NCI-H2107 (cell line): Measurements from ENCODE around the gene BHLHA15.
"Not testable (repeated sequence)": the region's sequence is repeated elsewhere in the genome, so short reads cannot be mapped to it uniquely, and the experiment has no call there.

Experiments
- DNase-seq: peaks from one replicate; lab custom pipeline; 2025; lab: John Stamatoyannopoulos, UW

The BHLHA15 gene

DNA sequence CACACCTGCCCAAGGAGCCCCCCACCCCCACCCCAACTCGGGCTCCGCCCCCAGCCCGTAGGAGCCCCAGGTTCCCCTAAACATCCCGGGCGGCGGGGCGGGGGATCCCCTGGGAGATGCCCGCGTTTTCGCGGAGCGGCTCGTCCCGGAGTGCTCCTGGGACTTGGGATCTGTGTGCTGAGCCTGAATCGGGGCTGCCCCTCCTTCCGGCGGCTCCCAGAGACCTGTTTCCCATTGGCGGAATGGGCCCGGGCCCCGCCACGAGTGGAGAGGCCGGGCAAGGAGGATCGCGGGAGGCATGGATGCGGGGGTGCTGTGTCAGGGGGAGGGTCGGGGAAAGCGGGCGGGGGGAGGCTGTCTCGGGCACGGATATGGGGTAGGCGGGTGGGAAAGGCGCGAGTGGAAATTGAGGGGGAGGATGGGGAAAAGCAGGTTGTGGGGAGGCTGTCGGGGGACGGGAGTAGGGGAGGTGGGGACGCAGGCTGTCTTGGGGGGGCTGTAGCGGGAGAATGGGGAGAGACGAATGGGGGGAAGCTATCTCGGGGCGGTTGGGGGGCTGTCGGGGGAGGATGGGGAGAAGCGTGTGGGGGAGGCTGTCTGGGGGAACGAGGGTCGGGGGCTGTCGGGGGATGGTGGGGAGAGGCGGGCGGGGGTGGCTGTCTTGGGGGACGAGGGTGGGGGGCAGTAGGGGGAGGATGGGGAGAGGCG is 572 bp upstream of the BHLHA15 start:
- DNase-seq: no peak

DNA sequence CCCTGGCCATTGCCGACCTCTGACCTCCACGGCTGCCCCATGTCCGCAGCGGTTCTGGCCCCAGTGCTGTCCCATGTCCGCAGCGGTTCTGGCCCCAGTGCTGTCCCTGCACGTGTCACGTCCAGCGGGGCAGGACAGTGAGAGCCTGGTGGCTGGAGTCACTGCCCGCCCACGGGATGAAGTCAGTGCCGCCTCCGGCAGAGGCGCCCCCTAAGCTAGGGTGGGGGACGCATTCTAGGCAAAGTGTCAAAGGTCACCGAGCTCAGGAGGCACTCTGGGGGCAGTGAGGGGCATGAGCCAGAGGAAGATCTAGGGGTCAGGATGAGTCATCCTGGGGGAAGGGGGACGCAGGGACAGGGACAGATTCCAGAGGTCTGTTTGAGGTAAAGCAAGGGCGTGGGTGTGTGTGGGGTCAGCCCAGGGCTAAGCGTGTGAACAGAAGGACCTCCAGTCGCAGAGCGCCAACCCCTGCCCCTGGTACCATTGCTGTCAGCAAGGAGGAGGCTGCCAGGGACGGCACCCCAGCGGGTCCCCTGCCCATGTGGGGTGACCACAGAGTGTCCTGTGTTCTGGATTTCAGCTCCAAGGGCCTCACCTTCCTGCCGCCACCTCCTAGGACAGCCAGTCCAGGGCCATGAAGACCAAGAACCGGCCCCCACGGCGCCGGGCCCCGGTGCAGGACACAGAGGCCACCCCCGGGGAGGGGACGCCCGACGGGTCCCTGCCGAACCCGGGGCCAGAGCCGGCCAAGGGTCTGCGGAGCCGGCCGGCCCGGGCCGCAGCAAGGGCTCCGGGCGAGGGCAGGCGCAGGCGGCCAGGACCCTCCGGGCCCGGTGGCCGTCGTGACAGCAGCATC is 665 bp downstream of the BHLHA15 start:
- DNase-seq: no peak

DNA sequence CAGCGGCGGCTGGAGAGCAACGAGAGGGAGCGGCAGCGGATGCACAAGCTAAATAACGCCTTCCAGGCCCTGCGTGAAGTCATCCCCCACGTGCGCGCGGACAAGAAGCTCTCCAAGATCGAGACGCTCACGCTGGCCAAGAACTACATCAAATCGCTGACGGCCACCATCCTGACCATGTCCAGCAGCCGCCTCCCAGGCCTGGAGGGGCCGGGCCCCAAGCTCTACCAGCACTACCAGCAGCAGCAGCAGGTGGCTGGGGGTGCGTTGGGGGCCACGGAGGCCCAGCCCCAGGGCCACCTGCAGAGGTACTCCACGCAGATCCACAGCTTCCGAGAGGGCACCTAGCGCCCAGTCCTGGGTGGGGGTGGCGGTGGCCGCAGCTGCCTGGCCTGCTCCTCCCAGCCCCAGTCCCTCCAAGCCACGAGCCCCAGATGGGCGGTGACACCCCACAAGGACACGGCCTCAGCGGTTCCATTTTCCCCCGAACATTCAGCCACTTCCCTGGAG is 1.3 kb downstream of the BHLHA15 start:
- no peak for DNase-seq

DNA sequence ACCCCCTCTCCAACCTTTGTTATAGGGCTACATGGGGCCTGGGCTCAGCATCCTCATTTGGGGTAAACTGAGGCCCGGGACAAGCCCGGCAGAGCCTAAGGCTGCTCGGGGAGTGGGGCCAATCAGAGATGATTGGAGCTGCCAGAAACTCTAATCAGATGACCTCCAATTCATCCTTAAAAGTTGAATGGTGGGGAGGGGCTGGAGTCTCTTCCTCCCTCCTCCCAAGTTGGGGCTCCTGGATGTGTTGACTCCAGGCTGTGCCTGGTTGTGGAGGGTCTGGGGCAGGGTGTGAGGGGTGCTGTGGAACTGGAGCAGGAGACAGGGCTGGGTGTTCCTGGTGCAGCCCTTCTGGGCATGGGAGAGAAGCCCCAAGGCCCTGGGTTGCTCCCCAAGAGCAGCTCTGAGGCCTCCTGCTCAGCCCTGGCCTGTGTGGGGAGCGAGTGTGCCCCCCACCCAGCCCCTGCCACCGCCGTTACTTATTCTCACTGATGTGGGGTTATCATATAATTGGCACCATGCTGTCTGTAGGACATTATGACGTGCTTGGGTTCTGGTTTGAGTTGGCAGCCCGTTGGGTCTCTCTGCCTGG is 2.2 kb downstream of the BHLHA15 start:
- DNase-seq: no peak

DNA sequence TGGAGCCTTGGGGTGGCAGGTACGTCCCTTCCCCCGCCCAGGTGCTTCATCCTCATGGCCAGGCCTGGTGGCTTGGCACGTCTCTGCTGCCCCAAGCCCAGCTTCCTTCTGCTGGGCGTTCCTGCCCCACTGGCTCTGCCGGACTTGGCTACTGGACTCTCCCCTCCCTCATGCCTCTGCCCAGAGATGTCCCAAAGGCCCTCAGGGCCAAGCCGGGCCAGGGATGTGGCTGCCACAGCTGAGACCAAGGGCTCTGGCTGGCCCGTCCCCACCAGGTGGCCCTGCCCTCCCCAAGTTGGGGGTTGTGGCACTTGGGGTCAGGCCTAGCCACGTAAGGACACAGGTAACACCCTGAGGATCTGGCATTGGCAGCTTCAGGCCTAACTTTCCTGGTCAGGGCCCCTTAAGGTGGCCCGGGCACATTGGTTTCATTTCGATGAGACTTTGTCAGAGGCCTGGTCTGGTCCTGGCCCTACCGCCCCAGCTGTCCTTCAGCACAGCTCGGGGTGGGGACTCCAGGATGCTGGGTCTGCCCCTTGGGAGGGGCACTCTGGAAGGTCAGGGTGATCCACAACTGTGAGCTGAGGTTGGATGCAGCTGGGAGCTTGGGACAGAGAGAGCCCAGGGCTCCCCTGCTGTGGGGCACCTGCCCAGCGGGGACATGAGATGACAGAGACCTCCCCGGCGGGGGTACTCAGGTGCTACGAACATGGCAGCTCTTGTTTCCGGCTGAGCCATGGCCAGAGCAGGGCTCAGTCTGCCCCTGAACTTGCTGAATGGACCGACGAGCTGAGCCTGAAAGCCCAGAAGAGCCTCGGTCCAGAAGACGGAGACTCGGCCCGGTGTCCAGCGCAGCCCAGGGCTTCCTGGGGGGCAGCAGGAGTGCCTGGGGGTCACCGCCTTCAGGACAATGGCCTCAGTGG is 2.9 kb downstream of the BHLHA15 start:
- DNase-seq: no peak

DNA sequence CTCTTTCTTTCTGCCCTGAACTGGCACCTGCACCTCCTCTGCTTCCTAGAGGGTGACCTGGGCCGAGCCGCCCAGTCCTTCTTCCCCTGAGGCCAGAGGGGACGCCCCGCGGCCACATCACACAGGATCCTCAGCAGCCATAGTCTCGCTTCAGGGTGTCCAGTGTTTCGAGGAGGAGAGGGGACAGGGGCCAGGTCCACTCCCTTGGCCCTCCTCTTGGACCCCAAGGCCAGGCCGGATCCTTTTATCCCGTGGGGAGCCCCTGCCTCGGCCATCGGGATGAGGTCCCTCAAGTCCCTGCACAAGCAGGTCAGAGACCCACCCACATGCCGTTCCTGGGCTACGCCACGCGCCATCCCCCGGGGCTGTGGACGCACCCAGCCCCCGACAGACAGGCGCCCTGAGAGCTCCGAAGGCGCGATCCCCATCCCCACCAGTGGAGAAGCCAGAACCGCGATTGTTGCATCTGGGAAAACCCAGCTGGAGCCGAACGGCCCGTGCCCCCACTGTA is 3.6 kb downstream of the BHLHA15 start:
- DNase-seq: no peak

DNA sequence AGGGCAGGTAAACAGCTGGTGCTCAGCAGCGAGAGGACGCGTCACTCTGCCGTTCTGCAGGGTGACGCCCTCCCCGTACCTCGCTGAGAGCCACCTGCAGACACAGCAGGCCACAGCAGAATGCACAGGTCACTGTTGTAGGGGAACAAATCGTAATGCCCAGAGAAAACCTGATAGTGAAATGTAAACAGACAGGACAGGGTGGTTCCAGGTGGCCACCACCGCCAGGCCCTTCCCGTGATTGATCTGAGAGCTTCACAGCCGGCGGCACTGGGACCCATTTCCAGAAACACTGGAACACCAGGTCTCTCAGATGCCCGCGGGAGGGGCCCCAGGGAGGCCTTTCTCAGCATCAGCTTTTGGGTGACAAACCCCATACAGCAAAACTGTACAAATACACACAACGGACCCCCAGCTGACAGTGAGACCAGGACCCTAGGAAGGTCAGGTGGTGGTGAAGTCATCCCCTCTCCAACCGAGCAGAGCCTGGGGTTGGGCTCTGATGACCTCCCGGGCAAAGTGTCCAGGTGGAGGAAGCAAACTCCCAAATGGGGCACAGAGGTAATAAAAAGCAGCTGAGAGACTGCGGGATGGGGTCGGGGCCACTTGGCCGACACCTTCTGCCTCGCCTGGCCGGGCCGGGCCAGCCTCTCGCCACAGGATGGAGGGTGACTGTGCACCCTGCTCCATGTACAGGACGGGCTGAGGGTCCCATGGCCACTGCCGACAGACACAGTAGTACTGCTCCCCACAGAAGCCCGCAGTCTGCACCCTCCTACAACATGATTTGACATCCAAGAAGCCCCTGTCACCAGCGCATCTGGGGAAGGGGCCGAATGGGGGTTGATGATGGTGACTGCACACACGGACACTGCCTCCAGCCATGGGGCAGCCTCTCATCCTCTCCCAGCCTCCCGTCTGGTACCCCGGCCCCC is 4.6 kb downstream of the BHLHA15 start:
- no peak for DNase-seq

DNA sequence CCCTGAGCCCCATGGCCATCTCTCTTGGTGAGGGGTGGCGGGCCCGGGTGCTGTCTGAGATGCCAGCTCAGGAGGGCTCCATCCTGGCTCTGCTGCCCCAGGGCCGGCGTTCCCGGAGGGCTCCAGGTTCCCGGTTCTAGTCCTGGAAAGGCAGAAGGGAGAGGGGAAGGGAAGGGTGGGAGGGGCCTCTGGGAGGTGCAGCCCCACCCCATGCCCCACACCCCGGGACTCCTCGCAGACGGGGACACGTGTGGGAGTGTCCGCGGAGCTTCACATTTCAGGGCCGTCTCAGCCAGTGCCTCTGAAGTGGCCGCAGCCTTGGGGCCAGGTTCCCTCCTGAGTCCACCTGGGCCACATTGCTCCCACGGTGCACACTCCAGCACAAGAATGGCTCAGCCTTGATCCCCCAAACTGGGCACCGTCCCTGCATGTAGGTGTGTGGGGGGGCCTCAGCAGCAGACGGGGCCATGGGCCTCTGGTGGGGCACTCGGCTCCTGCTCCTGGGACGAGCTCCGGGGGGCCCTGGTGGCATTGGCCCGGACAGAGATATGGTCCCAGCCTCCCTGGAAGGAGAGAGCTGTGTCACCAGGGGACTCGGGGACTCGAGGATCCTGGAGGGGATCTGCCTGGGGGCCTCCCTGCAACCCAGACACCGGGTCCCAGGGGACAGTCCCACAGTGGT is 5.8 kb downstream of the BHLHA15 start:
- DNase-seq: no peak

DNA sequence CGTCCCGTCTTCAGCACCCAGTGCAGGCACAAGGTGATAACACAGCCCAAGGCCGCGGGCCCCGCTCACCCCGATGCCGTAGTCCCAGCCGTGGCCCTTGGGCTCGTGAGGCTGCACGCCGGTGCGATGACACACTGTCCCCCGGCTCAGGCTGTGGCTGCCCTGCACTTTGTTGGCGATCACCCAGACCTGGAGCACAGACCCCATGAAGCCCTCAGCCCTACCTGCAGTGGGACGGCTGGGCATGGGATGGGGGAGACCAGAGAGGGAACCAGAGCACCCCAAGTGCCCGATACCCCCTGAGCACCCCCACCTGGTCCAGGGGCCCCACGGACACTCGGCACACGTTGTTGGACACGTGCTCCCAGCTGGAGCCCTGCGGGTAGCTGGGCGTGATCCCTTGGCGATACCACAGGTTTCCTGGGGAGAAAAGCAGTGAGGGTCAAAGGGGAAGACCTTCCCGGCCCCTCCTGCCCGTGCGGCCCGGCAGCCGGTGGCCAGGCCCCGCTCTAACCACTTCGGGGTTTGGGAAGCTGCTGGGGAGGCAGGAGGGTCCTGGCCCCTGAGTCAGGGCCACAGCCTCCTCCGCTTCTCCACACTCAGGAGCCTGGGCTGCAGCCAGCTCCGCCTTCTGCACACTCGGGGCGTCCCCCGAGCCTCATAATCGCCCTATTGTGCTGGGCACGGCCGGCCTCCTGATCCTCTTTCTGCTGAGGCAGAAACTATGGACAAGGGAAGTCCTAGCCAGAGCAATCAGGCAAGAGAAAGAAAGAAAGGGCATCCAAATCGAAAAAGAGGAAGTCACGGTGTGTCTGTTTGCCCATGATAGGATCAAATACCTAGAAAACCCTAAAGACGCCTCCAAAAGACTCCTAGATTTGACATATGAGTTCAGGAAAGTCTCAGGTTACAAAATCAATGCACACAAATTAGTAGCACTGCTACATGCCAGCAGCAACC is 6.7 kb downstream of the BHLHA15 start:
- peak; percentile 30 for DNase-seq

DNA sequence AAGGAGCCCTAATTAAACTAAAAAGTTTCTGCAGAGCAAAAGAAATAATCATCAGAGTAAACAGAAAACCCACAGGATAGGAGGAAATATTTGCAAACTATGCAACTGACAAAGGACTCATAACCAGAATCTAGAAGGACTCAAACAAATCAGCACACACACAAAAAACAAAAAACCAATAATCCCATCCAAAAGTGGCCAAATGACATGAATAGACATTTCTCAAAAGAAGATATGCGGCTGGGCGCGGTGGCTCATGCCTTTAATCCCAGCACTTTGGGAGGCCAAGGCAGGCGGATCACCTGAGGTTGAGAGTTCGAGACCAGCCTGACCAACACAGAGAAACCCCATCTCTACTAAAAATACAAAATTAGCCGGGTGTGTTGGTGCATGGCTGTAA is 8.1 kb downstream of the BHLHA15 start:
- DNase-seq: not testable (repeated sequence)

DNA sequence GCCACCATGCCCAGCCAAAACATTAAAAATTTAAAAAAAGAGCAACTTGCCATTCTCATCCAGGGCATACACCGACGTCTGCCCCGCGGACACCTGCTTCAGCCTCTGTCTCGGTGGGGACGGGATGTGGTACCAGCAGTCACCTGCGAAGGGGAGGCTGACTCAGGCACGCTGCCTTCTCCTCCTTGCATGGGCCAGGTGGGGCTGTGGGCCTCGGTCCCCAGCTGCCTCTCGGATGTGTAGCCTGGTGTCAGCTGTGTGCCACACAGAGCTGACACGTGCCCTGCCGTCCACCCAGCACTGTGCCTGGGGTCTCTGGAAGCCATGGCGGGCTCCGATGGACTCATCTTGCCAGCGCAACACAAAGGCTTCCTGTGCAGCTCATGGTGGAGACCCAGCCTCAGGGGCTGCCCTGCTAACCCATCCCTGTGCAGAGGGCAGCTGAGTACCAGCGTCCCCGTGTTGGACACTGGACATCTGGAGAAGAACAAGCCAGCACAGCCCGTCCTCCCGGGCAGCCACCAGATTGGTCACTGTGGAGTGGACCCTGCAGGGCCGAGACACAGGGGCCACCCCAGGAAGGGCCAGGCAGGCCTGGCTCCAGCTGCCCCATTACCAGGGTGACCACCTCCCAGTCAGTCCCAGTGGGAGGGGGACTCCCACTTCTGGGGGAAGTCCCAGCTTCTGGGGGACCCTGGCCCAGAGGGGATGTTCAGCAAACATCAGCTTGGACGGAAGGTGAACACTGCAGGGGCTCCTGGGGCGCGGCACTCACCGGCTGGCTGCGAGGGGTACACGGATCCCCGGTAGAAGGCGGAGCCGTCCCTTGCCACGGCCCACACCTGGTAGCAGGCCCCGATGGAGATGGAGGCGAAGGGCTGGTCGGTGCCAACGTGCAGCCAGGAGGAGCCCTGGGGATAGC is 10.6 kb downstream of the BHLHA15 start:
- no peak for DNase-seq

DNA sequence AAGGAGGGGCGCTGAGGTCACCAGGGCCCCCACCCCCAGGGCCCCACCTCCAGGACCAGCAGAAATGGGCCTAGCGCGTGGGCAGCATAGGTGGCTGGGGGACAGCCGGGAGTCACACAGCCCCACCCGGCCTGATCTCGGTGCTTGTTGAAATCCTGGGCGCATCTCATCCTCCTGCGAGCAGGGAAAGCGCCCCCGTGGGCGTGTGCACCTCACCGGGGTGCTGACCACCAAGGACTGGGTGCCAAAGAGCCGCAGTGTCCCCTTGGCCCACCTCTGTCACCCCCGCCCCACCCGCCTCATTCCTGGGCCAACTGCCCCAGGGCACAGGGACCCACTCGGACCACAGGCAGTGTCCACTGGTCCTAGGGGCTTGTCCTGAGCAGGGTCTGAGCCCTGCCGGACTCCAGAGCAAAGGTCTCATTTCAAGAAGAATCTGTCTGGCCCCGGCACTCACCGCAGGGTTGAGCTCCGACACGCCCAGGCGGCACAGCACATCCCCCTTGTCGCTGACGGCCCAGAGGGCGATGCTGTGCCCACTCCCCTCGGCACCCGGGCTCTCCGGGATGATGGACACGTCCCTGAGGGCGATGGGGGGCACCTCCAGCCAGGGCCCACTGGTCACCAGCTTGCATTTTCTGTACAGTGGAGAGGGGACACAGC is 11.4 kb downstream of the BHLHA15 start:
- no peak for DNase-seq

DNA sequence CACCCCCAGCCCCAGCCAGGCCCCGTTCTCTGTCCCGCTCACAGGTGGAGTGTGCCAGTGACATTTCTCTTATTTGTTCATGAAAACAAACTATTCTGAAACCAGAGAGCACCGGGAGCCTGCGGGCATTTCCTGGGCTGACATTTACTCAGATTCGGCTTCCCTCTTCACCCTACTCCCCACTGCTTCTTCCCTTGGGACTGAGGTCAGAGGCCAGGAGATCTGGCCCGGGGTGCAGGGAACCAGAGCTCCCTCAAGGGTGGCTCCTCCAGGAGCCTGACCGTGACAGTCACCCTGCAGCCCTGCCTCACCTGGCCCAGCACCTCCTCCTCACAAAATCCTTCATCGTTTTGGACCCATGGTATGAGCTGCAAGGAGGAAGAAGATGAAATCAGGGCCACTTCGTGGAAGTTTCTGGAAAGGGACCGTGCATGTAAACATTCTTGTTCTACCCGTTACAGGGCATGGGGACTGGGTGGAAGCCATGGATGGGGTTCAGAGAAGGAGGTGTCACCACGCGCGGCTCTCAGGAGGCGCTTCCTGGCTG is 12.2 kb downstream of the BHLHA15 start:
- no peak for DNase-seq

DNA sequence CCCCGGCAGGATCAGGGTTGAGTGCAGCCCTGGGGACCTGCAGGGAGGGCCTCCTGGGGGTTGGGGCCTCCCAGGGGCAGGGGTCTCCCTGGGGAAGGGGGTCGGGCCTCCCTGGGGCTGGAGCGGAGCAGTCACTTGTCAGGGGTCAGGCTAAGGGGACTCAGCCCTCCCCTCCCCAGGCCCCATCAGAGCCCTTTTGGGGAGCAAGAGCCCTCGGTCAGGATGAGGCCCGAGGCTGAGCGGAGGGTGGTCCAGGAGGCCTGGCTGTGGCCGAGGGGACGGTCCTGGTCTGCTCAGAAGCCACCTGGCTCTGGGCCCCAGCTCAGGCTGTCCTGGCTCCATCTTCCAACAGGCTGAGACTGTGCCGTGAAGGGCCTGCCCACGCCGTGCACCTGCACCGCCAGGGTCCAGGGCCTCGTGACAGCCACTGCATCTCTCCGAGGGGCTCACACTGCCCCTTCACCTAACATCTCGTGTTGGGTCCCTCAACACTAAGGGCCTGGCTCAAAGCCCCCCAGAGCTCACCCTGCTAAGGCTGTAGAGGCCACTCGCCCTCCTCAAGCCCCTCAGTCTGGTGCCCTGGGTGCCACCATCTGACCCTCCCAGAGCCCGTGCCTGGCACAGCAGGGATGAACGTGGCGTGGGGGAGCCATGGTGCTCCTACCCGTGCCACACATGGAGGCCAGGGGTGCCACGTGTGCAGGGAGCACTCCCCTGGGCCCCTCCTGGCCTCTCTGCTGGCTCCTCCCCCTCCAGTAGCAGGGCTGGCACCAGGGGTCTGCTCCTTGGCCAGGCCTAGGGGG is 12.9 kb downstream of the BHLHA15 start:
- no peak for DNase-seq

DNA sequence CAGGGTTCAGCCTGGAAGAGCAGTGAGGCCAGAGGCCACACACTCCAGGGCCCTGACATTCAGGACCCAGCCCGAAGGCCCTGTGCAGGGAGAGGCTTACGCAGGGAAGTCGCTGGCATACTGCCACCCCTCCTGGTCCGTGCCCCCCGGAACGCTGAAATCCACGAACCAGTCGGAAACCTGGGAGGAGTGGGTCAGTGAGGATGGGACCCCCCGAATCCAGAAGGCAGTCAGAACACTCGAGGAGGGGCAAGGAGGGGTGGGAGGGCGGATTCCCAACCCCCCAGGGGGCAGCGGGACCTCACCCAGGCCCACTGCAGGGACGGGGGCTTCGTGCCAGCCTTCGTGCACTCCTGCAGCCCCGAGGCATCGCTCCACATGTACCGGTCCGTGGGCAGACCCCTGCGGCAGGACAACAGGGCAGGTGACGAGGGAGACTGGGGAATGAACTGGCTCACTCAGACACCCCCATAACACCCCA is 13.5 kb downstream of the BHLHA15 start:
- no peak for DNase-seq
